Hematopoietic multipotent progenitor cell (in vitro differentiated cells): ENCODE results near the gene BRK1. TPM values are rescaled to one million over a fixed set of nuclear protein-coding genes. Genes with fewer than 3 reads are reported as not detected.
"Not testable (repeated sequence)": the region's sequence is repeated elsewhere in the genome, so short reads cannot be mapped to it uniquely, and the experiment has no call there.

Source experiments
- DNase-seq, 3 donors: peaks; one replicate each; pipeline ENCODE4 v3.0.0-alpha.2; 2011 to 2015; ENCODE audit warnings: low read depth in 2 of 3, low spot score in 2 of 3
- total RNA-seq: library from RNA; depleted of rRNA; stranded (reverse); fragments of >200 nt; gene quantifications from one replicate; pipeline ENCODE4 v1.2.3, GENCODE V29; 2012

Gene BRK1
- total RNA-seq: 76.5 TPM

DNA sequence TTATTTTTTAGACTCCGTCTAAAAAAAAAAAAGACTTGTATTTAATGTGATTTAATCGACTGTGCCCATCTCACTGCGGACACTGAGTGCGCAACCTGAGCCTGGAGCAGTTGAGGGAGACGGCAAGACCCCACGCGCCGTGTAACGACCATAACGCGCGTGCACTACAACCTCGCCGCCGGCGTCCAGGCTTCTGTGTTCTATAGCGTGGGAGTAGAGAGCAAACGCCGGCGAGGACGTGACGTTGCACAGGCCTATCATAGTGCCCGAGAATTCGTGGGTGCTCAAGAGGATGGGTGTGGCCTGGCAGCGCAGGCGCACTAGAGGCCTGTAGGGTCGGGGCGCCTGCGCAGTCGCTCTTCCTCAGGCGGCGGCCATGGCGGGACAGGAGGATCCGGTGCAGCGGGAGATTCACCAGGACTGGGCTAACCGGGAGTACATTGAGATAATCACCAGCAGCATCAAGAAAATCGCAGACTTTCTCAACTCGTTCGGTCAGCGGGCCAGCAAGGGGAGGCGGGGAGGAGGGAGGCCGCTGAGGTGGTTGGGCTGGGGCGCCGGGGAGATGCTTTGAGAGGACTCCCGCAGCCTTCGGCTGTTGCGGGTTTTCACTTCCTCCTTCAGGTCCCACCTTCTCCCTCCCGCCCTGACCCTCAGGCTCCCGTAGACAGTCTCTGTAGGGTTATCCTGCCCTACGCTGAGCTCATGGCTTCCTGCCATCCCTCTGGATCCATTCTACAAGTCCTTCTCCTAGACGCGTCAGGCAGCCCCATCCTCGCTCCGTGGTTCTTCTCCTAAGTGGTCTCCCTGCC lies at the start of gene BRK1:
BRK1 (plus strand) TSS at position 350 of the 812 bp plus-strand sequence; CDS start at position 377, 27 bp downstream.
- DNase-seq: peak; percentile 89 to 98 (median 95)

DNA sequence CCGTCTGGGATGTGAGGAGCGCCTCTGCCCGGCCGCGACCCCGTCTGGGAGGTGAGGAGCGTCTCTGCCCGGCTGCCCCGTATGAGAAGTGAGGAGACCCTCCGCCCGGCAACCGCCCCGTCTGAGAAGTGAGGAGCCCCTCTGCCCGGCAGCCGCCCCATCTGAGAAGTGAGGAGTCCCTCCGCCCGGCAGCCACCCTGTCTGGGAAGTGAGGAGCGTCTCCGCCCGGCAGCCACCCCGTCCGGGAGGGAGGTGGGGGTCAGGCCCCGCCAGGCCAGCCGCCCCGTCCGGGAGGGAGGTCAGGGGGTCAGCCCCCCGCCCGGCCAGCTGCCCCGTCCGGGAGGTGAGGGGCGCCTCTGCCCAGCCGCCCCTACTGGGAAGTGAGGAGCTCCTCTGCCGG lies 45.4 kb upstream of the BRK1 start:
- DNase-seq: not testable (repeated sequence)

DNA sequence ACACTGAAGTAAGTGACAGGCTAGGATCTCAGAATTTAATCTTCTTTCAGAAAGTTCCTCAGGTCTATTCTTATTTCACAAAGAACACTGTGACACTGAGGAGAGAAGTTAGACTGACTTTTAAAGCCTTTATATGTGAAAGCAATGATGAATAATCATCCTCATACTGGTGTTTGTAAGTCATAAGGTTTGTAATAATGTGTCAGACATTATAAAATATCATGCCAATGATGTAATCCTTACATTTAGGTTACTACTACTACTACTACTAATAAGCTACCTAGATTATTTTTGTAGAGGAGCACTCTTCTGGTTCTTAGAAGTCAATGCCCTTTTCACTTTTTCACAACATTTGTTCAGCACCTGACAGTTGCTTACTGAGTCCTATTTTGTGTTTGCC lies 40.8 kb upstream of the BRK1 start:
- no peak for DNase-seq

- DNase-seq: no peak
These were observed 33.6 kb upstream of the BRK1 start for GRCh38 chr3:10081871-10082270.

DNA sequence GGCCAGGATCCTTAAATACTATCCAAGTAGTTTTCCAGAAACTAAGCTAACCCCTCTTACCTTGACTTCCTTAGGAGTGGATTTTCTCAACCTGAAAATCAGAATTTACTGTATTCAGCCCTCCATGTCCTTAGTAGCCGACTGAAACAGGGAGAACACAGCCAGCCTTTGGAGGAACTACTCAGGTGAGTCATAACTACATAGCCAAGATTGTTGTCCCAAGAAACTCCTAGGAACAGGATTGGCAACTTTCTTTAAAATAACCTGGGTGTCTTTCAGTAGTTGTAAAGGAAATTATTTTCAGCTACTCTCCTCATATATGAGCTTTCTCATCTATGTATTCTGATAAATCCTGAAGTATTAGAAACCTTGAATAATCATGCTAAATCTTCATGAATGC lies 29.7 kb upstream of the BRK1 start:
- DNase-seq: no peak

DNA sequence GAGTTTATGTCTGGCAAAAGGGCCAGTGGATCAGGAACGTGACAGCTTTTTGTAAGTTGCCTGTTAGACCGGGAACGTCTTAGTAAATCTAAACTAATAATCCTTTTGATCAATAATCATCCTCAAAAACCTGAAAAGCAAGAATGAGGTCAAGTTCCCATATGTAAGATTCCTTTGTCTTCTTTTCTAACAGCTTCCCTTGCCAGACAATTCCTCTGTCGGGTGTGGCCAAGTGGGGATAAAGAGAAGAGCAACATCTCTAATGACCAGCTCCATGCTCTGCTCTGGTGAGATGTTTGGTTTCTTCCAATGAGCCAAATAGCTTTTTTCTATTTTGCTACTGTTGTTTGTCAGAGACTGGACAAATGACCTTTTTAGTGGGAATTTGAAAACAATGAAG lies 27.2 kb upstream of the BRK1 start:
- DNase-seq: no peak

DNA sequence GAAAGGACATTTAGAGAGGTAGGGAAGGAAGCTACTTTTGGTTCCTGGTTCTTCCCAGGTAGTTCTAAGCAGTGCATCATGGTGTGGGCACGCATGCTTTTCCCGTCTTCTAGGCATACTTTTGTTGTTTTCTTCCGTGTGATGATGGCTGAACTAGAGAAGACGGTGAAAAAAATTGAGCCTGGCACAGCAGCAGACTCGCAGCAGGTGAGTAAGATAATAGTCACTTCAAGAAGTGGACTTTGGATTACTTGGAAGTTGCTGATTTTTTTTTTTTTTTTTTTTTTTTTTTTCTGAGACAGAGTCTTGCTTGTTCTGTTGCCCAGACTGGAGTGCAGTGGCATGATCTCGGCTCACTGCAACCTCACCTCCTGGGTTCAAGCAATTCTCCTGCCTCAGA lies 25.3 kb upstream of the BRK1 start:
- no peak for DNase-seq

DNA sequence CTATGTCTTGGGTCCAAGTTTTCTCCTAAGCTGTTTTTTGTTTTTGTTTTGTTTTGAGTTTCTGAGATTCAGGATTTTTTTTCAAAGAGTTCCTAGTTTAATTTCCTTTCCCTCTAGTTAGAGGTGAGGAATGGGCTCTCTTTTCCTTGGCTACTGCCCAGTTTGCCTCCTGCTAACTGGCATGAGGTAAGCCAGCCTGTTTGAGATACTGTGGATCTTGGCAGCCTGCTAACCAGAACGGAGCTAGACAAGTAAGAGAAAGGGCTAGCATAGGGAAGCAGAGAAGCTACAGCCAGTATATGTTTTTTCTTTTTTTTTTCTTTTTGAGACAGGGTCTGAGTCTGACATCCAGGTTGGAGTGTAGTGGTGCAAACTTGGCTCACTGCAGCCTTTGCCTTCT lies 24.7 kb upstream of the BRK1 start:
- DNase-seq: not testable (repeated sequence)

DNA sequence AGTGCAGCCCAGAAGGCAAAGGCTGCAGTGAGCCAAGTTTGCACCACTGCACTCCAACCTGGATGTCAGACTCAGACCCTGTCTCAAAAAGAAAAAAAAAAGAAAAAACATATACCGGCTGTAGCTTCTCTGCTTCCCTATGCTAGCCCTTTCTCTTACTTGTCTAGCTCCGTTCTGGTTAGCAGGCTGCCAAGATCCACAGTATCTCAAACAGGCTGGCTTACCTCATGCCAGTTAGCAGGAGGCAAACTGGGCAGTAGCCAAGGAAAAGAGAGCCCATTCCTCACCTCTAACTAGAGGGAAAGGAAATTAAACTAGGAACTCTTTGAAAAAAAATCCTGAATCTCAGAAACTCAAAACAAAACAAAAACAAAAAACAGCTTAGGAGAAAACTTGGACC lies 24.1 kb upstream of the BRK1 start:
- not testable (repeated sequence) for DNase-seq

DNA sequence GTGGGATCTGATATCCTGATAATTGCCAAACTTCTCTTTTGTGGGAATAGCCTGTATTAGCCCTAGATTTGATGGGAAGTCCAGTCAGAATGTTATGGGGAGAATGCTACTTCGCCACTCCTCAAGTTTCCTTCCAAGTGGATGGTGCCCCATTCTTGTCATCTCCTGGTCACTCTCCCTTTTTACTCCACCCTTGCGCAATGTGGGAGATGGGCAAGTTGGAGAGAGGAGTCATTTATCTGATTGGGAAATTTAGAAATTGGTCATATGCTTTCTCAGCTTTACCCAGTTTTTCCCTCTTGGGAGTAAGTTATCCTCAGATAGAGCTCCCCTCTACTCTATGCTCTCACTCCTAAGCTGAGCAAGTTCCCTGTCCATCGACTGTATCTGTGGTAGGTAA lies 21.8 kb upstream of the BRK1 start:
- no peak for DNase-seq

GRCh38 chr3:10099041-10099440 lies 16.4 kb upstream of the BRK1 start:
- no peak for DNase-seq

- DNase-seq: no peak
These were observed 8.6 kb upstream of the BRK1 start for GRCh38 chr3:10106919-10107318.

GRCh38 chr3:10108091-10108490 lies 7.4 kb upstream of the BRK1 start, which contains the start of gene FANCD2OS:
Gene FANCD2OS (minus strand): TSS chr3:10108255. CDS start chr3:10104774, 3,481 bp downstream.
- no peak for DNase-seq

DNA sequence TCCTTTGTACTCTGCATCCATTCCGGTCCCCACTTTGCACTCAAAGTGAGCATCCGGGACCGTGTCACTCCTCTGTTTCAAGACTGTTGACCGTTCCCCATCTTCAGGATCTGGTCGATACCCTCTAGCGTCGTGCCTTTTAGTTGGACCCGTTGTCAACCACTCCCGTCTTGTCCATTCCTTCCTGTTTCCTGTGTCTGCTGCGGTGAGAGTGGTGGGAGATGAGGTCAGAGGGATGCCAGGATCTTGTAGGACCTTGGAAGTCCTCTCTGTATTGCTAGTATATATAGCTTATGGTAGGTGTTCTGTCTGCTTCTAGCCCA lies 624 bp downstream of the BRK1 start:
- peak in 1 of 3 donors; percentile 24 for DNase-seq

DNA sequence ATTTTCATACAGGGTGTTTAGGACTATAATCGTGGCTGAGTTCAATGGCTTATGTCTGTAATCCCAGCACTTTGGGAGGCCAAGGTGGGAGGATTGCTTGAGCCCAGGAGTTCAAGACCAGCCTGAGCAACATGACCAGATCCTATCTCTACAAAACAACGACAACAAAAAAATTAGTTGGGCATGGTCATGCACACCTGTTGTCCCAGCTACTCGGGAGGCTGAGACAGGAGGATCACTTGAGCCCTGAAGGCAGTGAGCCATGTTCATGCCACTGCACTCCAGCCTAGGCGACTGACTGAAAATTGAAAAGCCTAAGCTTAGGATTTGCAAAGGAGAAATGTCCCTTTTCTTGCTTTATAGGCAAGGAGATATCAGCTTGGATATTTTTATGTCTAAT lies 1.5 kb downstream of the BRK1 start:
- DNase-seq: no peak

GRCh38 chr3:10119376-10119775 lies 3.9 kb downstream of the BRK1 start:
- DNase-seq: no peak

DNA sequence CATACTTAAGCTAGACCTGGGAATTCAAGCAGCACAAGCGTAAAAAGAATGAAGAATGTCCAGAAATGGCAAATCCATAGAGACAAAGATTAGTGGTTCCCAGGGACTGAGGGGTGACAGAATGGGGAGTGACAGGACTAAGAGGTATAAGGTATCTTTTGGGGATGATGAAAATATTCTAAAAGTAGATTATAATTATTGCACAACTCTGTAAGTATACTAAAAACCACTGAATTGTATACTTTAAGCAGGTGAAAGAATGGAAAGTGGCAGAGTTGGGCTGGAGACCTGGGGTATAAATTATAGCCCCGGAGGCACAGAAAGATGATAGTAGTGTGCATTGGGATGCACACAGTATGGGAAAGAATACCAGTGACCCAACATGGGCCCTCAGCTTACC lies 5.6 kb downstream of the BRK1 start:
- DNase-seq: no peak

DNA sequence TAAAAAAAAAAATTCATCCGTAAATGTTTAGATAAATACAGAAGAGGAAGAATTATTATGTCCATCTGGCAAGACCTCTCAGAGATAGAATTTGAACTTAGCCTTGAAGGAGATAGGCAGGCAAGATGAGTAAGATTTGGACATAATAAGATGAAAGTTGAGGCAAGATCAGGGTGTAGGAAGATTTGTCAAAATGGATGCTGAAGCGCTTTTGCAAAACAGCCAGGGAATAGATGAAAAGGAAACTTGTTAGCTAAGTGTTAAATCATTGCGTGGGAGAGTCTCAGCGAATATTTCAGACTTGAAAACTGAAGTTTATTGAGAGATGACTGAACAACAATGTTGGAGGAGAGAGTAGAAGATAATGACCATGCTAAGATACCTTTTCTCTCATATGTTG lies 7.2 kb downstream of the BRK1 start:
- DNase-seq: no peak

- DNase-seq: not testable (repeated sequence)
These were observed 20.4 kb downstream of the BRK1 start for GRCh38 chr3:10135872-10136271.

- DNase-seq: no peak
These were observed 21.0 kb downstream of the BRK1 start for GRCh38 chr3:10136426-10137005.

GRCh38 chr3:10137178-10137577 lies 21.7 kb downstream of the BRK1 start:
- DNase-seq: no peak

DNA sequence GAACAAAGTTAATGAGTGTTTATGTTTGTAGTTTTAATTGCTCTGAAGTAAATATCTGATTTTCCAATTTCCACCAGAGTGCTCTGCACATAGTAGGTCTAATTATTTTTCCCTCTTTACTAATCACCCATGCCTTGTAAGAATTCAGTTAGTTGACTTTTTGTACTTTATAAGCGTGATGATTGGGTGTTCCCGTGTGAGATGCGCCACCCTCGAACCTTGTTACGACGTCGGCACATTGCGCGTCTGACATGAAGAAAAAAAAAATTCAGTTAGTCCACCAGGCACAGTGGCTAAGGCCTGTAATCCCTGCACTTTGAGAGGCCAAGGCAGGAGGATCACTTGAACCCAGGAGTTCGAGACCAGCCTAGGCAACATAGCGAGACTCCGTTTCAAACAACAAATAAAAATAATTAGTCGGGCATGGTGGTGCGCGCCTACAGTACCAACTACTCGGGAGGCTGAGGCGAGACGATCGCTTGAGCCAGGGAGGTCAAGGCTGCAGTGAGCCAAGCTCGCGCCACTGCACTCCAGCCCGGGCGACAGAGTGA lies 25.6 kb downstream of the BRK1 start:
- DNase-seq: no peak
